ENCODE measurements around the gene MPZL1.

MPZL1 gene

DNA sequence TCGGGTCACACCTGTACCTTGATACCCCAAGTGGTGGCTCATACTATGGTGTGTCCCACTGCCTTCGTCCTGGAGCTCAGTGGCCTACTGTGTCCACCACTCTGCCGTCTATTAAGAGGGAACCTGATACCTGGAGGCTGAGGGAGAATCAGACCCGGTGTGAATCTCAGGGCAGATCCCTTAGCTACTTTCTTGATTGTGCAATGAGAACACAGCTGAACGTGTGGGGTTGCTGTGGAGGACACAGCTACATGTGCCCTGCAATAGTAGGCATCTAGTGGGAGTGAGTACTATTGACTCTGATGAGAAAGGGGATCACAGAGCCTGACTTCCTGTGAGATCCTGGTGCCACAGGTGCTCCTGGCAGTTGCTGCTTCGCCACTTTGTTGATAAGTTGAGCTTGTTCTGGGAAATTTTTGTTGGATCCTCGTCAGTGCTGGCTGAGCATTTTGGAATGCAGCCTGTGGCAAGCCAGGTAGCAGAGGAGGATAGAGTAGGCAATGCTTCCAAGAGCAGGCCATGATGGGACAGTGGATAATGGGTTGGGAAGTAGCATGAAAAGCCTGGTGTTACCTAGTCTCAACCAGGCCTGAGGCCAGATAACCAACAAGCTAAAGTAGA, 28.2 kb upstream of the MPZL1 start:
- peak overlapping the region; percentile 33; the same call in 1 of the 2 replicates for H3K27ac ChIP-seq (ENCODE audit: low read length)
- peaks cover 97% of the 10 kb centered on the region for H3K36me3 ChIP-seq (ENCODE audit: insufficient read depth, low read length)
- no peaks in the 10 kb centered on the region for H3K9me3 ChIP-seq (ENCODE audit: insufficient read depth, low read length, severe bottlenecking)
- peaks cover 8% of the 10 kb centered on the region; the same call in 1 of the 2 replicates for H3K79me2 ChIP-seq (ENCODE audit: insufficient read depth, low read length)
- H2AFZ ChIP-seq (ENCODE audit: low read depth, low read length): no peak overlapping the region
- DNase-seq: no peak
- H3K4me2 ChIP-seq (ENCODE audit: insufficient read depth, low read length): no peak overlapping the region
- H3K27me3 ChIP-seq (ENCODE audit: insufficient read depth, low read length, poor library complexity): no peaks in the 10 kb centered on the region
- no peak; the same call in 2 of the 3 replicates for ATAC-seq (ENCODE audit: insufficient read depth, low read depth)
- no peak overlapping the region for H3K9ac ChIP-seq (ENCODE audit: low read depth, low read length)
- H4K20me1 ChIP-seq (ENCODE audit: insufficient read depth, low read length): peaks cover 13% of the 10 kb centered on the region; the same call in 1 of the 2 replicates
- H3K4me1 ChIP-seq (ENCODE audit: insufficient read depth, low read length): no peaks in the 10 kb centered on the region
- H3K4me3 ChIP-seq (ENCODE audit: low read depth in 1 of 2, low read length in 2 of 2): no peak overlapping the region
- TF ChIP-seq, protein P1, sequence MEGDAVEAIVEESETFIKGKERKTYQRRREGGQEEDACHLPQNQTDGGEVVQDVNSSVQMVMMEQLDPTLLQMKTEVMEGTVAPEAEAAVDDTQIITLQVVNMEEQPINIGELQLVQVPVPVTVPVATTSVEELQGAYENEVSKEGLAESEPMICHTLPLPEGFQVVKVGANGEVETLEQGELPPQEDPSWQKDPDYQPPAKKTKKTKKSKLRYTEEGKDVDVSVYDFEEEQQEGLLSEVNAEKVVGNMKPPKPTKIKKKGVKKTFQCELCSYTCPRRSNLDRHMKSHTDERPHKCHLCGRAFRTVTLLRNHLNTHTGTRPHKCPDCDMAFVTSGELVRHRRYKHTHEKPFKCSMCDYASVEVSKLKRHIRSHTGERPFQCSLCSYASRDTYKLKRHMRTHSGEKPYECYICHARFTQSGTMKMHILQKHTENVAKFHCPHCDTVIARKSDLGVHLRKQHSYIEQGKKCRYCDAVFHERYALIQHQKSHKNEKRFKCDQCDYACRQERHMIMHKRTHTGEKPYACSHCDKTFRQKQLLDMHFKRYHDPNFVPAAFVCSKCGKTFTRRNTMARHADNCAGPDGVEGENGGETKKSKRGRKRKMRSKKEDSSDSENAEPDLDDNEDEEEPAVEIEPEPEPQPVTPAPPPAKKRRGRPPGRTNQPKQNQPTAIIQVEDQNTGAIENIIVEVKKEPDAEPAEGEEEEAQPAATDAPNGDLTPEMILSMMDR (IDR thresholded peaks at IDR 0.05; ENCODE audit: borderline replicate concordance, extremely low read depth, low read length, poor library complexity, severe bottlenecking): no peak
- TF ChIP-seq EZH2 (IDR thresholded peaks at IDR 0.05; ENCODE audit: borderline replicate concordance, low read depth, low read length, severe bottlenecking): no peak

DNA sequence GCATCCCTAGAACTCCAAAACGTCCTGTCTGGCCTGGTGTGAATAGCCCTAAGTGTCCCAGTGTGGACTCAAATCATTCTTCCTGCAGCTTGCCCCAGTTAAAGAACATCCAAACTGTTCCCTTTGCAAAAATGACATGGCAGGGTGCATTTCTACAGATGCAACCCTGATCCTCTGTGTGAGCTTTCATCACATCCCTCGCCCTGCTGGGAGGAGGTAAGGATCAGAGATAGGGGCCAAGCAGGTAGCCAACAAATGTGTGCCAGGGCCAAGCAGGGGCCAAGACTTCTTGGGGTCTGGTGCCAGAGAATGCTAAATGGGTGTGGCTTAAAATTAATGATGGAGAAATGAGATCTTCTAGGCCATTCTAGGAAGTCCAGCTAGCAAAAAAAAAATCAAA, 27.1 kb upstream of the MPZL1 start:
- Histone ChIP-seq H3K9me3 (ENCODE audit: insufficient read depth, low read length, severe bottlenecking) (no peaks in the 10 kb centered on the region), H3K4me3 (ENCODE audit: low read depth in 1 of 2, low read length in 2 of 2) (no peak overlapping the region), H3K4me1 (ENCODE audit: insufficient read depth, low read length) (no peaks in the 10 kb centered on the region), H4K20me1 (ENCODE audit: insufficient read depth, low read length) (peaks cover 13% of the 10 kb centered on the region; the same call in 1 of the 2 replicates), H2AFZ (ENCODE audit: low read depth, low read length) (no peak overlapping the region), H3K27ac (ENCODE audit: low read length) (no peak overlapping the region), H3K36me3 (ENCODE audit: insufficient read depth, low read length) (peaks cover 98% of the 10 kb centered on the region), H3K4me2 (ENCODE audit: insufficient read depth, low read length) (no peak overlapping the region), H3K79me2 (ENCODE audit: insufficient read depth, low read length) (0 out of 2 replicates have a peak, but pooled peaks cover 3% of the 10 kb centered on the region), H3K27me3 (ENCODE audit: insufficient read depth, low read length, poor library complexity) (no peaks in the 10 kb centered on the region), H3K9ac (ENCODE audit: low read depth, low read length) (no peak overlapping the region)
- TF ChIP-seq EZH2 (IDR thresholded peaks at IDR 0.05; ENCODE audit: borderline replicate concordance, low read depth, low read length, severe bottlenecking): no peak
- TF ChIP-seq, protein P1 (IDR thresholded peaks at IDR 0.05; ENCODE audit: borderline replicate concordance, extremely low read depth, low read length, poor library complexity, severe bottlenecking): no peak
- ATAC-seq (ENCODE audit: insufficient read depth, low read depth) (no peak), DNase-seq (no peak)

DNA sequence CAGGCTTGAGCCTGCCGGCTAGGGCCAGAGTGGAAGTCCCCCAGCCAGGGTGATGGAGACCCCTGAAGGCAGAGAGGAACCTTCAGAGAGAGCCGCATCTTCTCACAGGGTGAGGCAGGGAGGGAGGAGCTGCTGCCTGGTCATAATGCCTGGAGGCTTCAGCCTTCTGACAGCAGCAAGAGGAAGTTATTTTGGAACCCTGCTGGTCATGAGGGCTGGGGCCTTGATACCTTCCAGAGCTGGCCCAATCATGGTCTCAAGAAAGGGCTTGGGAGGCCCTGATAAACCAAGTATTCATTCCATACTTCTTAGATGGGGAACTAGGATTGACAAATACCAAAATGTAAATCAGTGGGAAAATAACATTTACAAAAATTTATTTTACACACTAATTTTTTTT, 26.6 kb upstream of the MPZL1 start:
- Histone ChIP-seq H2AFZ (ENCODE audit: low read depth, low read length) (no peak overlapping the region), H4K20me1 (ENCODE audit: insufficient read depth, low read length) (peaks cover 13% of the 10 kb centered on the region; the same call in 1 of the 2 replicates), H3K27ac (ENCODE audit: low read length) (no peak overlapping the region), H3K79me2 (ENCODE audit: insufficient read depth, low read length) (0 out of 2 replicates have a peak, but pooled peaks cover under 1% of the 10 kb centered on the region), H3K9ac (ENCODE audit: low read depth, low read length) (no peak overlapping the region), H3K4me3 (ENCODE audit: low read depth in 1 of 2, low read length in 2 of 2) (no peak overlapping the region), H3K27me3 (ENCODE audit: insufficient read depth, low read length, poor library complexity) (no peaks in the 10 kb centered on the region), H3K4me2 (ENCODE audit: insufficient read depth, low read length) (no peak overlapping the region), H3K9me3 (ENCODE audit: insufficient read depth, low read length, severe bottlenecking) (no peaks in the 10 kb centered on the region), H3K4me1 (ENCODE audit: insufficient read depth, low read length) (no peaks in the 10 kb centered on the region), H3K36me3 (ENCODE audit: insufficient read depth, low read length) (peaks cover 98% of the 10 kb centered on the region)
- DNase-seq (no peak), ATAC-seq (ENCODE audit: insufficient read depth, low read depth) (no peak)
- no peak for TF ChIP-seq EZH2 (IDR thresholded peaks at IDR 0.05; ENCODE audit: borderline replicate concordance, low read depth, low read length, severe bottlenecking)
- TF ChIP-seq, protein P1 (IDR thresholded peaks at IDR 0.05; ENCODE audit: borderline replicate concordance, extremely low read depth, low read length, poor library complexity, severe bottlenecking): no peak

All from DND-41 (cell line).